GM12801 (cell line): ENCODE data around the gene CXCR1.

Experiments
- TF ChIP-seq, protein P1 (sequence below): IDR thresholded peaks from one replicate; pipeline ENCODE4 v1.5.1; 2011; ENCODE audit warnings: control low read depth; ENCODE audit not compliant: insufficient read length; ENCODE audit errors: extremely low read depth

Gene CXCR1

DNA sequence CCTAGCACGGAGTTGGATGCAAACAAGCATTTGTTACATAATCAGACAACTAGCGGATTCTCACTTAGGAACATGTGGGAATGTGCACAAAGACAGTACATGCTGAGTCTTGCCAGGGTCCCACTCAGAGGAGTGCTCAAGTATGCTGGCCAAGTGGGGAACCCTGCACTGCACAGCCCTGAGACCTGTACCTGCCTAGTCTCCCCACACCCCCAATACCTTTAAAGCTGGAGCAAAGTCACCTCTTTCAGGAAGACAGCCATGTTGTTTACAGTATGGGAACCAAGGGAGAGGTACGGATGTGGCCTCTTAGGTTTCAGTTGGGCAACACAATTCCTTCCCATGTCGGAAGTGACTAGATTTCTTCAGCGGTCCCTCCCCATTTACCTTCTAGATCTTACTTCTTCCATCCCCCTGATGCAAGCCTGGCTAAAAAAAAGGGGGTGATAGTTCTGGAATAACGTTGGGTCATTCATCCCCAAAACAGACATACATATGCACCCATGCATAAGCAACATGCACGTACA, 10.7 kb downstream of the CXCR1 start:
- TF ChIP-seq, protein P1, sequence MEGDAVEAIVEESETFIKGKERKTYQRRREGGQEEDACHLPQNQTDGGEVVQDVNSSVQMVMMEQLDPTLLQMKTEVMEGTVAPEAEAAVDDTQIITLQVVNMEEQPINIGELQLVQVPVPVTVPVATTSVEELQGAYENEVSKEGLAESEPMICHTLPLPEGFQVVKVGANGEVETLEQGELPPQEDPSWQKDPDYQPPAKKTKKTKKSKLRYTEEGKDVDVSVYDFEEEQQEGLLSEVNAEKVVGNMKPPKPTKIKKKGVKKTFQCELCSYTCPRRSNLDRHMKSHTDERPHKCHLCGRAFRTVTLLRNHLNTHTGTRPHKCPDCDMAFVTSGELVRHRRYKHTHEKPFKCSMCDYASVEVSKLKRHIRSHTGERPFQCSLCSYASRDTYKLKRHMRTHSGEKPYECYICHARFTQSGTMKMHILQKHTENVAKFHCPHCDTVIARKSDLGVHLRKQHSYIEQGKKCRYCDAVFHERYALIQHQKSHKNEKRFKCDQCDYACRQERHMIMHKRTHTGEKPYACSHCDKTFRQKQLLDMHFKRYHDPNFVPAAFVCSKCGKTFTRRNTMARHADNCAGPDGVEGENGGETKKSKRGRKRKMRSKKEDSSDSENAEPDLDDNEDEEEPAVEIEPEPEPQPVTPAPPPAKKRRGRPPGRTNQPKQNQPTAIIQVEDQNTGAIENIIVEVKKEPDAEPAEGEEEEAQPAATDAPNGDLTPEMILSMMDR = no peak

- TF ChIP-seq, protein P1 = no peak
These were observed 14.0 kb downstream of the CXCR1 start for GRCh38 chr2:218152777-218153176.

GRCh38 chr2:218152172-218152571, 14.6 kb downstream of the CXCR1 start:
- TF ChIP-seq, protein P1 = no peak

DNA sequence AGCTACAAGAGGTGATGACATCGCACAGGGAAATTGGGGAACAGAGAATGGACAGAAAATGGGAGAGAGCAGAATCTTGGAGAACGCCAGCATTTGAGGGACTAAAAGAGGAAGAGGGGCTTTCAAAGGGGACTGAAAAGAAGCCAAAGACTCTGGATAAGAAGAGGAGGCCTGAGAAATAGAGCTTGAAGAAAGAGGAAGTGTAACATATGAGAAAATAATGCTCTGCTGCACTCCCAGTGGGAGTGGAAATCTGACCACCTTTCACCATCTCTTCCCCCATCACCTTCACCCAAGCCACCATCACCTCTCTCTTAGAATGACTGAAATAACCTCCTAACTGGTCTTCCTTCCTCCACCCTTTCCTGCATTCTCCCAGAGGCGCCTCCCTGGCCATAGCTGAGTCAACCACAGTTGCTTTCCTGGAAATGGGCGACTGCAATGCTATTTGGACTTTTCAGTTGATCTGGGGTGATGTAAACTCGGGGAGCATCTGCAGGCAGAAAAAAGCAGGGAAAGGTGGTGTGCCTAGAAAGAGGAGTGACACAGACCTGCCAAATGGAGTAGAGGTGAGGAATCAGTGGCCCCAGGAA, 16.8 kb downstream of the CXCR1 start:
- TF ChIP-seq, protein P1 = no peak

GRCh38 chr2:218149098-218149497, 17.7 kb downstream of the CXCR1 start:
- TF ChIP-seq, protein P1 = no peak

DNA sequence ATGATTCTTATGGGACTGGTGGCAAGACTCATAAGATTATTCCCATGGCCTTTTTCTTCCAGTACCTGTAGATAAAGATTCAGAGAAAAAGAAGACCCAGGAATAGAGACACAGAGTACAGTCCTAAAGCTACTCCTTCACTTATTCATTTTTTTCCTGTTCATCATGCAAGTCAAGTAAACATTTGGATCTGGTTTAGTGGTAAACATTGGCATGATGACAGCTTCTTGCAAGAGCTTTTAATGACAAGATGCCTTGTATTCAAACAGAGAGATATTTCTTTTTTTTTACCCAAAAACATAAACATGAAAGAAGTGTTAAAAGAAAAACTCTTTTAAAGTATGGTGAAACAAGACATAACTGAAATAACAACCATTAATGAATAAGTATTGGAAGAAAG, 20.7 kb downstream of the CXCR1 start:
- TF ChIP-seq, protein P1 = no peak

- TF ChIP-seq, protein P1 = no peak
These were observed 21.6 kb downstream of the CXCR1 start for GRCh38 chr2:218145124-218145523.

DNA sequence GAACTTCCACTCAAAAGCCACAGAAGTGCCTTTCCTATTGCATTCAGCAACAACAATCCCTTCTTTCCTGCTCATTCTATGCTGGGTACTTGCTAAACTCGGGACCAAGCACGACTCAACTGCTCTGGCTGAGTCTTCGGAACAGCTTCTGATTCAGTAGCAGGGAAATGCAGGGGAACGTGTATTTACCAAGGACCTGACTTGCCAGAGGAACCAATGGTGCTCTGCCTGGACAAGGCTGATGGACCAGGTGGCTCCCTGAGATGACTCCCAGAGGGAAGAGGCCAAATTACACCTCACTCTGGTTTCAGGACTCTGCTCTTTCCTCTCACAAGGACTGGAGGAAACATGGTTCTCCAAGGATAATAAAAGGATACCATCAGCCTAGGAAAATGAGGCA, 28.7 kb downstream of the CXCR1 start:
- TF ChIP-seq, protein P1 = no peak
